ENCODE data around the gene RGS19.

Gene RGS19

DNA sequence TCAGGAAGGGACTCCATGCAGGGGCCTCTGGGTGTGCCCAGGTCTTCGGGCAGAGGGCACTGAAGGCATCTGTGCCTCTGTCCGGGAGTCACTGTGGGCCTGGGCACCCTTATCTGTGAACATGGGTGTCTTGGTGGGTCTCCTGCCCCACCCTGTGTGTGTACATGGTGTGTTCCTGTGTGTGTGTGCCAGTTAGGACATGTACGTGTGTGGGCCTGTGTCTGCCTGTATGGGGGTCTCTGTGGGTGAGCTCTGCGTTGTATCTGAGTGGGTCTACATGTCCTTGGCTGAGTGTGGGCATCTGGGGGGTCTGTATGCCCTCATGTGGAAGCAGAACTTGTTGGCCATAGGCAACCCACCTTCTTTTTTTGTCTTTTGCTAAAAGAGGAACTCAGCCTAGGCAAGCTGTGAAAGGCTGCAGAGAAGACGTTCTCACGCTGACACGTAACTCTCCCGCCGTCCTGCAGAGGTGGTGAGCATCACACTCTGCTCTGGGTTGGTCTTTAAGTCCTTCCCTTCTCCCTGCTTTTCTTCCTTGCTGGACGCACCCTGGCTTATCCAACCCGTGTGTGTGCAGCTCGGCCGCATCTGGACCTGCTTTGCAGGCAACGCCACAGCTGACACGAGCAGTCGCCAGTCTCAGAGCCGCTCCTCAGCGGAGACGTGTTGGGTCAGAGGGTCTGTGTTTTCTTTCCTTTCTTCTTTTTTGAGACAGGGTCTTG lies 28.6 kb upstream of the RGS19 start:
- no peak for DNase-seq (ENCODE audit: low spot score)

GRCh38 chr20:64106981-64107735 lies 27.8 kb upstream of the RGS19 start, which contains the start of gene NPBWR2:
Gene NPBWR2, minus strand, starts transcription at chr20:64107565. Its CDS starts 734 bp downstream, at chr20:64106831.
- no peak for DNase-seq (ENCODE audit: low spot score)

DNA sequence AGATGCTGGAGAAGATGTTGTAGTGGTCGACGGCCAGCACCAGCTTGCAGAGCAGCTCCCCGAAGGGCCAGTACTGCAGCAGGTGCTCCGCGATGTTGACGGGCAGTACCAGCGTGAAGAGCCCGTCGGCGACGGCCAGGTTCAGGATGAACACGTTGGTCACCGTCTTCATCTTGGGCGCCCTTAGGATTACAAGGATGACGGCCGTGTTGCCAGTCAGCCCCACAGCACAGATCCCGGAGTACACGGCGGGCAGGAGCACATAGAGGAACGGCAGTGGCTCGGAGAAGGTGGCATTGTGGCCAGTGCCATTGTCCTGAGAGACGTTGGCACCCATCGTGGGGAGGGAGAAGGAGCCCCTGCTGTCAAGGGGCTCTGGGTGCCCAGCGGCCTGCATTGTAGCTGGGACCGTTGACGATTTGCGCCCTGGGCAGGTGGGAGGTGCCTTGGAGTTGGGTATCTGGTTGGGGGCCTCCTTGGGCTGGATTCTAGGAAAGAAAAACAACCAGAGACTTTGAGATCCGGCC lies 27.2 kb upstream of the RGS19 start:
- DNase-seq (ENCODE audit: low spot score): no peak

- DNase-seq (ENCODE audit: low spot score): no peak
Measured at GRCh38 chr20:64105846-64106434, 26.6 kb upstream of the RGS19 start.

GRCh38 chr20:64104667-64105451 lies 25.5 kb upstream of the RGS19 start:
- no peak for DNase-seq (ENCODE audit: low spot score)

DNA sequence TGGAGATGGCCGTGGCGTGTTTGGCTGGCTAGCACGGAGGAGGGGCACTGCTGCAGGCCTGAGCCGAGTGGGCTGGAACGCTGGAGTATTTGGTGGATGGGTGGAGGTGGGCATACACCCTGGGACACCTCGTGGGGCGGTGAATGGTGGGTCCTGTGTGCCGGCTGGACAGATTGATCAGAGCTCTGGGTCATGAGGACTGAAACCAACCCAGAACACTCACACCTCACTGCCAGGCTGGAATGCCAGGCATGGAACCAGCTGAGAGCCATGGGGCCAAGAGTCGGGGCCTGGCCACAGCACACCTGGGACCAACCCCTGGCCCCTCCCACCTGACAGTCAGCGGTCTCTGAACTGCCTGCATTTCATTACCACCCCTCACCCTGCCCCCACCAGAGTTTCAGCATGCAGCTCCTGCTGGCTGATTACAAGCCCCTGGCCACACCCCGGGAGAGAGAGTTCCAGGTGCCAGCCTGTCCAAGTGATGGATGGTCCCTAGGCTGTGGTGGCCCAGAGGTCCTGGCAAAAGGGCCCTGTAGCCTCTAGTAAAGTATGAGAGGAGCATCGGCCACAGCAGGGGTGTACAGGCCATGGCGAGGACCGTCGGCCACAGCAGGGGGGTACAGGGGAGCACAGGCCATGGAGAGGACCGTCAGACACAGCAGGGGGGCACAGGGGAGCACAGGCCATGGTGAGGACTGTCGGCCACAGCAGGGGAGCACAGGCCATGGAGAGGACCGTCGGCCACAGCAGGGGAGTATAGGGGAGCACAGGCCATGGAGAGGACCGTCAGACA lies 24.8 kb upstream of the RGS19 start:
- DNase-seq (ENCODE audit: low spot score): no peak

DNA sequence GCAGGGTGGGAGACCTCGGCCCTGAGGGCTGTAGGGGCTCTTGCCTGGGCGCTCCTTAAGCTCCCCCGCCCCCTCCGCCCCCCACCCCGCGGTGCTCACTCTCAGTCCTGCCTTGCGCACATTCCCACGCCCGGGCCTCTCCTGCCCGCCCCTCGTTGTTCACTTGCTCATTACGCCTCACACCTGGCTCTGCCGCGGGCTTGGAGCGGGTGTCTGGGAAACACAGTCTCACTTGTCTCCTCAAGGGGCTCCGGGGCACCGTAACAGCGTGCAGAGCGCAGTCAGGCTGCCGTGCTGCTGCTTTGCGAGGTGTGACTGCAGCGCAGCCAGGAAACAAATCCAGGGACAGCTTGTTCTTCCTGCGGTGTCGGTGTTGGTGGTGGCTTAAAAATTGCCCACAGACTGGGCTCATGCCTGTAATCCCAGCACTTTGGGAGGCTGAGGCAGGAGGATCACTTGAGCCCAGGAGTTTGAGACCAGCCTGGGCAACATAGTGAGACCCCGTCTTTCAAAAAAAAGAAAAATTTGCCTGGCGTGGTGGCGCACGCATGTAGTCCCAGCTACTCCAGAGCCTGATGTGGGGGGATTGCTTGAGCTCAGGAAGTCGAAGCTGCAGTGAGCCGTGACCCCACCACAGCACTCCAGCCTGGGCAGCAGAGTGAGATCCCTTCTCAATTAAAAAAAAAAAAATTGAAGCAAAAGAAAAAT lies 23.5 kb upstream of the RGS19 start:
- no peak for DNase-seq (ENCODE audit: low spot score)

DNA sequence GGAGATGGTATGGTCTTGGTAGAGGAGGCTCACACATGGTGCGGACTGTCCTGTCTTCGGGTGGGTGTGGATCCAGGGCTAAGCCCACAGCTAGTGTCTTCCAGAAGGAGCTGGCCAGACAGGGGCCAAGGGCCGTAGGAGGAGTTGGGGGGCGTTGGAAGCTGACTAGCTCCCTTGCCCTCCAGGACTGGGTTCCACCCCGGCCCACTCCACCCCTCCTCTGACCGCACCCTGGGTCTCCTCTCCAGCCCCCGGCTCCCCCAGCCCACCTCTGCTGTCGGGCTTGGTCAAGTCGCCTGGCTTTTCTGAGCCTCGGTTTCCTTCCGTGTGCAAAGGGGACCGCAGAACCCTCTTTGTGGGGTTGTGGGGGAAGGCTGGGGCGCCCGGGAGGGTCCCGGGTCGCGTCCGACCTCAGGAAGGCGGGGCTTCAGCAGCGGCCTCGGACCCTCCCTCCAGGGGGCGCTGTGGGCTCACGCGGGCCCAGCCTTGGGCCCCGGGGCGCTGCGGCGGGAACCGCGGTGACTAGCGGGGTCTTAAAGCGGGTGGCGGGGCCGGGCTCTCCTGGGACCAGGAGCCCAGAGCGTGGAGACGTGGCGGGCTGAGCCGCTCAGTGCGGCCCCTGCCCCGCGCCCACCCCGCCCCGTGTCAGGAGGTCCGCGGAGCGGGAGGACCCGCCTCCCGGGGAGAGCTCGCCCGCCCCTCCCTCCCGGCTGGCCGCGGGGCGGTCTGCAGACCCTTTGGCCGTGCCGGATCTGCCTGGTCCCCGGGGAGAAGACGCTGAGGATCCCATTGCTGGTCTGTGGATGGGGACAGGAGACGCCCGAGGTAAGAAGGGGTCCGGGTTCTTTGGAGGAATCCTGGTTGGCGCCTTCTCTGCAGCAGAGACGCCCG lies 22.7 kb upstream of the RGS19 start:
- DNase-seq (ENCODE audit: low spot score): no peak

DNA sequence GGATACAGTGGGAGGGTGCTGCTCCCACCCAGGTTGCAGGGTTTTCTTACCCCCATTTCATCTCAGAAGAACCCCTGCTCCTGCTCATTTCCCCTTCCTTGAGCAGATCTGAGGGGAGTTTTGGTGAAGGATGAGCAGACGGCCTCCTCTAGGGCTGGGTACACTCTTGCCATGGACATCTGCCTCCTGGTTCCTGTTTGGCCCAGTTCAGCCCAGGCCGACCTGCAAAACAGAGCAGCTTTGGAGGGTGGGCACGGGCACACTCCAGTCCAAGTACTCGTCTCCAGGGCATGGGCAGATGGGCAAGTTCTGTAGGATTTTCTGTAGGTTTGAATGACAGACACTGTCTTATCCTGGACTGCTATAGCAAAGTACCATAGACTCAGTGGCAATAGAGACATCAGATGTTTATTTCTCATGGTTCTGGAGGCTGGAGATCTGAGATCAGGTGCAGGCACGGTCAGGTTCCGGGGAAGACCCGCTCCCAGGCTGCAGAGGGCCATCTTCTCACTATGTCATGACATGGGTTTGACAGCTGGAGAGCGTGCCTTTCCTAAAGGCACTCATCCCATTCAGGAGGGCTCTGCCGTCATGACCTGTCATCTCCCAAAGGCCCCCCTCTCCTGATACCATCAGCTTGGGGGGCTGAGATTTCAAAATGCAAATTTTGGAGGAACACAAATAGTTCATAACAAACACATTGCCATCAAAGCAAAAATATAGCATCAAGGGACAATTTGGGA lies 21.8 kb upstream of the RGS19 start:
- no peak for DNase-seq (ENCODE audit: low spot score)

- DNase-seq (ENCODE audit: low spot score): no peak
Measured at GRCh38 chr20:64100566-64100888, 21.2 kb upstream of the RGS19 start.

- no peak for DNase-seq (ENCODE audit: low spot score)
Measured at GRCh38 chr20:64099880-64100565, 20.7 kb upstream of the RGS19 start.

DNA sequence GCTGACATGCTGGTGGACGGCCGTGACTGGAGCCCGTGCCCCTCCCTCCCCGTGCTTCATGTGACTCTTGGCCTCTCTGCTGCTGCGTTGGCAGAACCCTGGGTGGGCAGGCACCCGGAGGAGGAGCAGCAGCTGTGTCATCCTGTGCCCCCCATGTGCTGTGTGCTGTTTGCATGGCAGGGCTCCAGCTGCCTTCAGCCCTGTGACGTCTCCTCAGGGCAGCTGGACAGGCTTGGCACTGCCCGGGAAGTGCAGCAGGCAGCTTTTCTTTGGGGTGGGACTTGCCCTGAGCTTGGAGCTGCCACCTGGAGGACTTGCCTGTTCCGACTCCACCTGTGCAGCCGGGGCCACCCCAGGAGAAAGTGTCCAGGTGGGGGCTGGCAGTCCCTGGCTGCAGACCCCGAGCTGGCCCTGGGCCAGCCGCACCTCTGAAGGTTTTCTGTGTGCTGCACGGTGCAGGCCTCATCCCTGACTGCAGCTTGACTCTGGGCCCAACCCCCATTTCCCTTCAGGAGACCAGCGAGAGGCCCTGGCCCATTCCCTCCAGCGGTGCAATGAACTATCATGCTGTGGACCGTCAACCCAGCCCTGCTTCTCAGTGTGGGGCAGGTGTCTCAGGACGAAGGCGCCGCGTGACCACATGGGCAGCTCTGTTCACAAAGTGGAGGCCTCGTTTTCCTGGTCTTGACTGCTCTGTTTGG lies 19.9 kb upstream of the RGS19 start:
- no peak for DNase-seq (ENCODE audit: low spot score)

DNA sequence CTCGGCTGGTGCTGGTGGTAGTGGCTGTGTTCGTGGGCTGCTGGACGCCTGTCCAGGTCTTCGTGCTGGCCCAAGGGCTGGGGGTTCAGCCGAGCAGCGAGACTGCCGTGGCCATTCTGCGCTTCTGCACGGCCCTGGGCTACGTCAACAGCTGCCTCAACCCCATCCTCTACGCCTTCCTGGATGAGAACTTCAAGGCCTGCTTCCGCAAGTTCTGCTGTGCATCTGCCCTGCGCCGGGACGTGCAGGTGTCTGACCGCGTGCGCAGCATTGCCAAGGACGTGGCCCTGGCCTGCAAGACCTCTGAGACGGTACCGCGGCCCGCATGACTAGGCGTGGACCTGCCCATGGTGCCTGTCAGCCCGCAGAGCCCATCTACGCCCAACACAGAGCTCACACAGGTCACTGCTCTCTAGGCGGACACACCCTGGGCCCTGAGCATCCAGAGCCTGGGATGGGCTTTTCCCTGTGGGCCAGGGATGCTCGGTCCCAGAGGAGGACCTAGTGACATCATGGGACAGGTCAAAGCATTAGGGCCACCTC lies 19.2 kb upstream of the RGS19 start:
- no peak for DNase-seq (ENCODE audit: low spot score)

DNA sequence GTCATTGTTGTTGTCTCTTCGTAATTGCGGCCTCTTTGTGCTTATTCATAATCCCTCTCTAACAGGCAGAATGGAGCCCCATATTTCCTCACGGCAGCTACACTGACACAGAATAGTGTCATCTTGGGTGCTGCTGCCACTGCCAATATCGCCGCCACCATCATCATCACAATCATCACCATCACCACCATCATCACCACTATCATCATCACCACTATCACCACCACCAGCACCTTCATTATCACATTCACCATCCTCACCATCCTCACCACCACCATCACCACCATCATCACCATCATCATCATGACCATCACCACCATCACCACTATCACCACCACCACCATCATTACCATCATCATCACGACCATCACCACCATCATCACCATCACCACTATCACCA lies 17.2 kb upstream of the RGS19 start:
- no peak for DNase-seq (ENCODE audit: low spot score)

DNA sequence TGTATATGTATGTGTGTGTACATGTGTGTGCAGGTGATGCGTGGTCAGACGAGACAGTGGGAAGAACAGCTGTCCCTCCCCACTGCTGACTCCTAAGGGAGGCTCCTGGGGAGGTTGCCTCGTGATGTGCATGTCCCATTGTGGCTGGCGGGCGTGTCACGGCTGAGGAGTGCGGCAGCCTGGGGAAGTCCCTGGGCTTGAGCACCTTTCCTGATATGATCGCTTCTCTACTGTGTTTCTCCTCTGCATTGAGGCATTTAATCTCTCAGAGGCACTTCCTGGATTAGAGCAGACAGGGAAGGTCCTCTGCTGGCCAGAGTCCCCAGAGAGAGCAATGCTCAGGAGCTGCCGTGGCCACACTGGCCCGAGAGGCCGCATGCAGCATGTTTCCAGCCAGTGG lies 16.6 kb upstream of the RGS19 start:
- peak; percentile 32 for DNase-seq (ENCODE audit: low spot score)

- no peak for DNase-seq (ENCODE audit: low spot score)
Measured at GRCh38 chr20:64095455-64095854, 16.1 kb upstream of the RGS19 start.

DNA sequence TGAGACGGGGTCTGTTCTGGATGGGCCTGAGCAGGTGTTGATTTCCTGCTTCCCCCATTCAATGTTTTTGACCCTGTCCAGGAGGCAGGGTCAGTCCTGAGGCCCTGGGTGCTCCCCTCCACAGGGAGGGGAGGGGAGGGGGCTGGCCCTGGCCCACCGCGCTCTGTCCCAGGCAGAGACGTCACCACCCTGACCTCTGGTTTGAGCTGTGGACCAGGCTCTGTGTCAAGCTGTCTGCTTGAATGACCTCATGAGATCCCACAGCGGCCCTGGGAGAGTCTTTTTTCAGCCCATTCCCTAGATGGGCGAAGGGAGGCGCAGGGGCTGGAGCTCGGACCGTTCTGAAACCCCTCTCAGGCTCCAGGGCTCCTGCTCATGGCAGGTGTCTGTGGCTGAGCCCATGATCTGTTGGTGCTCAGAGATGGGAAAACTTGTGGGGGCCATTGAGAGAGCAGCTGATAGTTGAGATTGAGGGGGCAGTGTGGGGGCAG lies 13.7 kb upstream of the RGS19 start:
- DNase-seq (ENCODE audit: low spot score): no peak
